ENCODE data around the gene ITGA6. TPM values are rescaled to one million over a fixed set of nuclear protein-coding genes. Genes with fewer than 3 reads are reported as not detected.

Gene ITGA6
- total RNA-seq, 1 experiment from 2014 or later = 75.9 TPM

DNA sequence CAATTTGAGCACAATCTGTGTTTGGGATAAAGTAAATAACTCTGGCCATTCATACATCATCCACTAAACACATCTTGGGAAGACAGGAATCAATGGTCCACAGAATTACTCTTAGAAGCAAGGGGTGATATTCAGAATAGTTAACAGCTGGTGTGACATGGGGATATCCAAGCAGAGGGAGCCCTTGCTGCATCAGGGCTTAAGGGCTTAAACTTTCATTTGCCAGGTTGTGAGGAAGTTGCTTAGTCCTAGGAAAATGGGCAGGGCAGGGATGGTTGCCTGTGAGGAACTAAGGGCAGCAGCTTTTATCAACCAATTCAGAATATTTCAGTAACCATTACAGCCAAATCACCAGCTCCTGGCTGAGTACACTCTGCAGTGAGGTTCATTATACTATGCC is 2.0 kb upstream of the ITGA6 start:
- TF ChIP-seq POLR2AphosphoS5 (IDR thresholded peaks at IDR 0.05; ENCODE audit: low read depth, low read length) (no peak), TCF7L2 (IDR thresholded peaks at IDR 0.05; ENCODE audit: low read depth, low read length) (no peak), SIN3A (IDR thresholded peaks at IDR 0.05; ENCODE audit: borderline replicate concordance, insufficient read depth, low read depth, low read length) (no peak)
- TF ChIP-seq, protein P1, sequence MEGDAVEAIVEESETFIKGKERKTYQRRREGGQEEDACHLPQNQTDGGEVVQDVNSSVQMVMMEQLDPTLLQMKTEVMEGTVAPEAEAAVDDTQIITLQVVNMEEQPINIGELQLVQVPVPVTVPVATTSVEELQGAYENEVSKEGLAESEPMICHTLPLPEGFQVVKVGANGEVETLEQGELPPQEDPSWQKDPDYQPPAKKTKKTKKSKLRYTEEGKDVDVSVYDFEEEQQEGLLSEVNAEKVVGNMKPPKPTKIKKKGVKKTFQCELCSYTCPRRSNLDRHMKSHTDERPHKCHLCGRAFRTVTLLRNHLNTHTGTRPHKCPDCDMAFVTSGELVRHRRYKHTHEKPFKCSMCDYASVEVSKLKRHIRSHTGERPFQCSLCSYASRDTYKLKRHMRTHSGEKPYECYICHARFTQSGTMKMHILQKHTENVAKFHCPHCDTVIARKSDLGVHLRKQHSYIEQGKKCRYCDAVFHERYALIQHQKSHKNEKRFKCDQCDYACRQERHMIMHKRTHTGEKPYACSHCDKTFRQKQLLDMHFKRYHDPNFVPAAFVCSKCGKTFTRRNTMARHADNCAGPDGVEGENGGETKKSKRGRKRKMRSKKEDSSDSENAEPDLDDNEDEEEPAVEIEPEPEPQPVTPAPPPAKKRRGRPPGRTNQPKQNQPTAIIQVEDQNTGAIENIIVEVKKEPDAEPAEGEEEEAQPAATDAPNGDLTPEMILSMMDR (IDR thresholded peaks at IDR 0.05) = peak; percentile 20; the same call in 1 of the 2 replicates
- TF ChIP-seq, protein P2, sequence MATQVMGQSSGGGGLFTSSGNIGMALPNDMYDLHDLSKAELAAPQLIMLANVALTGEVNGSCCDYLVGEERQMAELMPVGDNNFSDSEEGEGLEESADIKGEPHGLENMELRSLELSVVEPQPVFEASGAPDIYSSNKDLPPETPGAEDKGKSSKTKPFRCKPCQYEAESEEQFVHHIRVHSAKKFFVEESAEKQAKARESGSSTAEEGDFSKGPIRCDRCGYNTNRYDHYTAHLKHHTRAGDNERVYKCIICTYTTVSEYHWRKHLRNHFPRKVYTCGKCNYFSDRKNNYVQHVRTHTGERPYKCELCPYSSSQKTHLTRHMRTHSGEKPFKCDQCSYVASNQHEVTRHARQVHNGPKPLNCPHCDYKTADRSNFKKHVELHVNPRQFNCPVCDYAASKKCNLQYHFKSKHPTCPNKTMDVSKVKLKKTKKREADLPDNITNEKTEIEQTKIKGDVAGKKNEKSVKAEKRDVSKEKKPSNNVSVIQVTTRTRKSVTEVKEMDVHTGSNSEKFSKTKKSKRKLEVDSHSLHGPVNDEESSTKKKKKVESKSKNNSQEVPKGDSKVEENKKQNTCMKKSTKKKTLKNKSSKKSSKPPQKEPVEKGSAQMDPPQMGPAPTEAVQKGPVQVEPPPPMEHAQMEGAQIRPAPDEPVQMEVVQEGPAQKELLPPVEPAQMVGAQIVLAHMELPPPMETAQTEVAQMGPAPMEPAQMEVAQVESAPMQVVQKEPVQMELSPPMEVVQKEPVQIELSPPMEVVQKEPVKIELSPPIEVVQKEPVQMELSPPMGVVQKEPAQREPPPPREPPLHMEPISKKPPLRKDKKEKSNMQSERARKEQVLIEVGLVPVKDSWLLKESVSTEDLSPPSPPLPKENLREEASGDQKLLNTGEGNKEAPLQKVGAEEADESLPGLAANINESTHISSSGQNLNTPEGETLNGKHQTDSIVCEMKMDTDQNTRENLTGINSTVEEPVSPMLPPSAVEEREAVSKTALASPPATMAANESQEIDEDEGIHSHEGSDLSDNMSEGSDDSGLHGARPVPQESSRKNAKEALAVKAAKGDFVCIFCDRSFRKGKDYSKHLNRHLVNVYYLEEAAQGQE (IDR thresholded peaks at IDR 0.05; ENCODE audit: insufficient read depth in 1 of 2, low read depth in 2 of 2, low read length in 1 of 2) = no peak
- ChIA-PET CTCF (interaction anchor here (0.6 to 1.1 kb wide), 2 partner anchors 36 to 649 kb away, joined by 3 to 4 read pairs; no protein-coding TSS in a partner anchor), POLR2A (no interaction called here)
- no peak for ATAC-seq
- intact Hi-C loops (cut with micrococcal nuclease; ENCODE audit: unreplicated experiment) (no loop called here), in situ Hi-C loops (cut with HindIII; ENCODE audit: low pct_unique_long_range_greater_than_20kb, low sequenced_read_pairs) (no loop called here)
- Histone ChIP-seq H3K4me1 (ENCODE audit: control insufficient read depth, insufficient read depth, low read length) (peaks cover 15% of the 10 kb centered on the region), H3K27ac (ENCODE audit: low read length) (no peak overlapping the region), H3K27me3 (ENCODE audit: control insufficient read depth, insufficient read depth, low read length) (no peaks in the 10 kb centered on the region; the same call in 1 of the 2 replicates), H3K9me3 (ENCODE audit: control insufficient read depth, insufficient read depth, low read depth, low read length) (no peaks in the 10 kb centered on the region), H3K36me3 (ENCODE audit: control insufficient read depth, insufficient read depth, low read length) (peaks cover 3% of the 10 kb centered on the region; the same call in 1 of the 2 replicates), H3K4me3 (ENCODE audit: low read depth in 2 of 2, low read length in 2 of 2) (no peak overlapping the region)
- no TSS peak for BruUV-seq (replicated peaks)
- no peak for DNase-seq (ENCODE audit: low read depth, low spot score)

DNA sequence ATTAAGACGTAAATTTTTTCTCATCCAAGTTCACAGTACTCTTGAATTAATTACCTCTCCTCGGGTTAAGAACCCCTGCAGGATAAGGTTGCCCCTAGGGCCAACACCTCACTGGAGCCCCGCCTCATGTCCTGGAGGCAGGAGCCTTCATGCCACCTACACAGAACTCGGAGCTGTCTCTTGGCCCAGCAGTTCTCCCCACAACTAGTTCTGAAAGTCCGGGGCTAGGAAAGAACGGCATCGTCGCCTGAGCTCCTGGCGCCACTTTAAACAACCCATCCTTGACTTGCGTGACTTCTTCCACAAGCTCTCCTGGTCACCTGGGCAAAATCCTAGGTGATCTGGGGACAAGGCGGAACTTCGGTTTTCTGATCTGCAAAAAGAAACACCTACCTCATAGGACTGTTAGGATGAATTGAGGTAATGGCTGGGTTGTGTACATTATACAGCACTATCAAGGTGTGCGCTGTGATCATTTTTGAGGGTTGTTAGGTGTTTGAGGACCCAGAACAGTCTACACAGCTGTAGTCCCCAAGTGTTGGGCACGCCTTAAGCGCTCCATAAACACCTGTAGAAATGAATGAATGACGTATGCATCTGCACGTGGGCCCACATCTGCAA is 641 bp upstream of the ITGA6 start:
- BruUV-seq (replicated peaks) = no TSS peak
- Histone ChIP-seq H3K4me3 (ENCODE audit: low read depth in 2 of 2, low read length in 2 of 2) (peak overlapping the region; percentile 79 to 84), H3K4me1 (ENCODE audit: control insufficient read depth, insufficient read depth, low read length) (peaks cover 22% of the 10 kb centered on the region), H3K36me3 (ENCODE audit: control insufficient read depth, insufficient read depth, low read length) (peaks cover 3% of the 10 kb centered on the region; the same call in 1 of the 2 replicates), H3K27ac (ENCODE audit: low read length) (peak overlapping the region; percentile 73; the same call in 1 of the 2 replicates), H3K27me3 (ENCODE audit: control insufficient read depth, insufficient read depth, low read length) (no peaks in the 10 kb centered on the region), H3K9me3 (ENCODE audit: control insufficient read depth, insufficient read depth, low read depth, low read length) (no peaks in the 10 kb centered on the region)
- ATAC-seq (no peak), DNase-seq (ENCODE audit: low read depth, low spot score) (no peak)
- ChIA-PET POLR2A (interaction anchor here (0.5 kb wide), 1 partner anchor 1391 kb away, joined by 3 read pairs; no protein-coding TSS in a partner anchor), CTCF (interaction anchor here (0.6 to 2.5 kb wide), 3 partner anchors 28 to 201 kb away, joined by 6 to 14 read pairs (median 8); no protein-coding TSS in a partner anchor)
- intact Hi-C loops (cut with micrococcal nuclease; ENCODE audit: unreplicated experiment) = loop anchor here (1.0 kb wide), 1 partner anchor 35 kb away; no protein-coding TSS in a partner anchor
- in situ Hi-C loops (cut with HindIII; ENCODE audit: low pct_unique_long_range_greater_than_20kb, low sequenced_read_pairs) = no loop called here
- no peak for TF ChIP-seq SIN3A (IDR thresholded peaks at IDR 0.05; ENCODE audit: borderline replicate concordance, insufficient read depth, low read depth, low read length)
